Breast epithelium (tissue), 3 donors: ENCODE results near the gene GPR176.

ENCODE experiments used
- POLR2A ChIP-seq: fragments of 450-650 bp; IDR thresholded peaks from one replicate; pipeline ENCODE4 v1.6.1; 2016; ENCODE audit warnings: antibody characterized with exemption, mild to moderate bottlenecking, moderate library complexity
- POLR2AphosphoS5 ChIP-seq, 3 donors: sonication (generic); formaldehyde crosslinking; IDR thresholded peaks; one replicate each; pipeline ENCODE4 v1.6.1; 2017; ENCODE audit warnings: antibody characterized with exemption in 3 of 3
- TF ChIP-seq, protein P1 (sequence below), 3 donors: fragments of 450-650 bp; IDR thresholded peaks; one replicate each; pipeline ENCODE4 v1.5.1; 2016 to 2017; ENCODE audit warnings: antibody characterized with exemption in 3 of 3, mild to moderate bottlenecking in 3 of 3, moderate library complexity in 3 of 3

DNA sequence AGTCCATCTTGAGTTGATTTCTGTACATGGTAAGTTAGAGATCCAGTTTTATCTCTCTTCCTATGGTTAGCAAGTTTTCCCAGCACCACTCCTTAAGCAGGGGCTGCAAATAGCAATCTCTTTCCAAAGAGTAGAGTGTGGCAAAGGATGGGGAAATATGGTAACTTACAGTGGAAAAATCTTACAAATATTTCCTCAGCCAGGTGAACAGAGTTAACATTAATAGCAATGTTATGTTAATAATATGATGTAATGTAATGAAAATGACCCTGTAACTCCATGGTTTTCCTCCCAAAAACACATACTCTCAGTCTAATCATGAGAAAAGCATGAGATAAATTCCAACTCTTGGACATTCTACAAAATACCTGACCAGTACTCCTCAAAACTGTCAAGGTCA, 167.8 kb downstream of the GPR176 start:
- TF ChIP-seq POLR2AphosphoS5 (IDR thresholded peaks at IDR 0.05) (no peak), POLR2A (no peak)
- TF ChIP-seq, protein P1, sequence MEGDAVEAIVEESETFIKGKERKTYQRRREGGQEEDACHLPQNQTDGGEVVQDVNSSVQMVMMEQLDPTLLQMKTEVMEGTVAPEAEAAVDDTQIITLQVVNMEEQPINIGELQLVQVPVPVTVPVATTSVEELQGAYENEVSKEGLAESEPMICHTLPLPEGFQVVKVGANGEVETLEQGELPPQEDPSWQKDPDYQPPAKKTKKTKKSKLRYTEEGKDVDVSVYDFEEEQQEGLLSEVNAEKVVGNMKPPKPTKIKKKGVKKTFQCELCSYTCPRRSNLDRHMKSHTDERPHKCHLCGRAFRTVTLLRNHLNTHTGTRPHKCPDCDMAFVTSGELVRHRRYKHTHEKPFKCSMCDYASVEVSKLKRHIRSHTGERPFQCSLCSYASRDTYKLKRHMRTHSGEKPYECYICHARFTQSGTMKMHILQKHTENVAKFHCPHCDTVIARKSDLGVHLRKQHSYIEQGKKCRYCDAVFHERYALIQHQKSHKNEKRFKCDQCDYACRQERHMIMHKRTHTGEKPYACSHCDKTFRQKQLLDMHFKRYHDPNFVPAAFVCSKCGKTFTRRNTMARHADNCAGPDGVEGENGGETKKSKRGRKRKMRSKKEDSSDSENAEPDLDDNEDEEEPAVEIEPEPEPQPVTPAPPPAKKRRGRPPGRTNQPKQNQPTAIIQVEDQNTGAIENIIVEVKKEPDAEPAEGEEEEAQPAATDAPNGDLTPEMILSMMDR (IDR thresholded peaks at IDR 0.05), result no peak
